Neural cell (in vitro differentiated cells): ENCODE data around the gene ZNRD2. TPM values are rescaled to one million over a fixed set of nuclear protein-coding genes. Genes with fewer than 3 reads are reported as not detected.

Source experiments
- H2AFZ ChIP-seq: fragments of 200-600, 300-800 bp; sonication (generic), shearing (Covaris generic); 2 replicates; pipeline ENCODE4 v1.6.0; 2014; ENCODE audit warnings: low read depth, mild to moderate bottlenecking, antibody characterized with exemption, low read length, moderate library complexity
- H3F3A ChIP-seq: fragments of 200-600 bp; shearing (Covaris generic); 2 replicates; pipeline ENCODE4 v1.6.1; 2016; ENCODE audit warnings: mild to moderate bottlenecking, moderate library complexity, mixed read lengths, antibody characterized with exemption, low read length; ENCODE audit not compliant: insufficient read depth, poor library complexity, severe bottlenecking
- H3K27ac ChIP-seq: fragments of 200-600, 300-800 bp; sonication (generic), shearing (Covaris generic); 2 replicates; pipeline ENCODE4 v1.5.1; 2014; ENCODE audit warnings: mild to moderate bottlenecking, low read length, moderate library complexity
- H3K27me3 ChIP-seq: fragments of 300-800, 200-600 bp; sonication (generic), shearing (Covaris generic); 2 replicates; pipeline ENCODE4 v1.6.0; 2014; ENCODE audit warnings: mild to moderate bottlenecking, low read depth, low read length, moderate library complexity; ENCODE audit not compliant: insufficient read depth
- H3K36me3 ChIP-seq: fragments of 300-800, 200-600 bp; sonication (generic), shearing (Covaris generic); 2 replicates; pipeline ENCODE4 v1.5.1; 2014; ENCODE audit warnings: mild to moderate bottlenecking, antibody characterized with exemption, low read length, moderate library complexity; ENCODE audit not compliant: insufficient read depth
- H3K4me2 ChIP-seq: fragments of 300-800, 200-600 bp; sonication (generic), shearing (Covaris generic); 2 replicates; pipeline ENCODE4 v1.6.0; 2014; ENCODE audit warnings: mild to moderate bottlenecking, low read length
- H3K4me3 ChIP-seq: fragments of 300-800, 200-600 bp; sonication (generic), shearing (Covaris generic); 2 replicates; pipeline ENCODE4 v1.5.1; 2014; ENCODE audit warnings: mild to moderate bottlenecking, low read length, moderate library complexity
- H3K79me2 ChIP-seq: fragments of 200-600 bp; shearing (Covaris generic); replicated peaks from 2 replicates; pipeline ENCODE4 v1.6.0; 2014; ENCODE audit warnings: mild to moderate bottlenecking, low read length, moderate library complexity; ENCODE audit not compliant: insufficient read depth
- H3K9ac ChIP-seq: fragments of 300-800, 200-600 bp; sonication (generic), shearing (Covaris generic); 2 replicates; pipeline ENCODE4 v1.6.1; 2016; ENCODE audit warnings: mild to moderate bottlenecking, low read length, mixed read lengths
- H3K9me2 ChIP-seq: fragments of 200-600 bp; shearing (Covaris generic); 2 replicates; pipeline ENCODE4 v1.6.1; 2016; ENCODE audit warnings: mild to moderate bottlenecking, low read length, mixed read lengths; ENCODE audit not compliant: insufficient read depth
- H3K9me3 ChIP-seq: fragments of 200-600, 300-800 bp; sonication (generic), shearing (Covaris generic); 2 replicates; pipeline ENCODE4 v1.6.1; 2016; ENCODE audit warnings: mild to moderate bottlenecking, mixed run types, low read length, moderate library complexity, mixed read lengths
- H4K20me1 ChIP-seq: fragments of 200-600 bp; shearing (Covaris generic); 2 replicates; pipeline ENCODE4 v1.6.1; 2016; ENCODE audit warnings: mild to moderate bottlenecking, mixed run types; ENCODE audit not compliant: insufficient read depth
- CTCF ChIP-seq: fragments of 450-650 bp; IDR thresholded peaks from 2 replicates; pipeline ENCODE4 v1.5.1; 2014; ENCODE audit warnings: antibody characterized with exemption, mild to moderate bottlenecking, moderate library complexity; ENCODE audit not compliant: poor library complexity, severe bottlenecking
- EP300 ChIP-seq: fragments of 450-650 bp; conservative IDR thresholded peaks from 2 replicates; pipeline ENCODE4 v1.6.1; 2014; ENCODE audit warnings: antibody characterized with exemption, mild to moderate bottlenecking, moderate library complexity; ENCODE audit not compliant: poor library complexity, severe bottlenecking
- EZH2 ChIP-seq: fragments of 200-600, 300-800 bp; shearing (Covaris generic), sonication (generic); IDR thresholded peaks from 2 replicates; pipeline ENCODE4 v1.6.1; 2014; ENCODE audit warnings: antibody characterized with exemption, low read length, borderline replicate concordance, mild to moderate bottlenecking; ENCODE audit not compliant: insufficient read depth, poor library complexity, severe bottlenecking
- MXI1 ChIP-seq: fragments of 450-650 bp; conservative IDR thresholded peaks from 2 replicates; pipeline ENCODE4 v1.6.1; 2014; ENCODE audit warnings: antibody characterized with exemption, mild to moderate bottlenecking; ENCODE audit not compliant: poor library complexity, severe bottlenecking
- POLR2AphosphoS5 ChIP-seq: IDR thresholded peaks from 2 replicates; pipeline ENCODE4 v1.6.1; 2012
- RAD21 ChIP-seq: fragments of 450-650 bp; conservative IDR thresholded peaks from 2 replicates; pipeline ENCODE4 v1.6.1; 2014; ENCODE audit warnings: antibody characterized with exemption, mild to moderate bottlenecking, moderate library complexity
- REST ChIP-seq: IDR thresholded peaks from 2 replicates; pipeline ENCODE4 v1.6.1; 2012; ENCODE audit warnings: borderline replicate concordance
- SMC3 ChIP-seq: fragments of 450-650 bp; conservative IDR thresholded peaks from 2 replicates; pipeline ENCODE4 v1.6.1; 2014; ENCODE audit warnings: antibody characterized with exemption, mild to moderate bottlenecking, moderate library complexity; ENCODE audit not compliant: poor library complexity
- TAF1 ChIP-seq: IDR thresholded peaks from 2 replicates; pipeline ENCODE4 v1.6.1; 2012; ENCODE audit warnings: low read depth
- polyA plus RNA-seq: library from polyadenylated mRNA; depleted of rRNA; stranded (reverse); fragments of >200 nt; gene quantifications from 2 replicates; pipeline ENCODE4 v1.2.3, GENCODE V29; 2014

ZNRD2 gene
- polyA plus RNA-seq, 1 donor from 2014 or later = 36.2 TPM

GRCh38 chr11:65617990-65618751, 47.9 kb downstream of the ZNRD2 start:
- Histone ChIP-seq H3K79me2 (peaks cover 18% of the 10 kb centered on the region), H3K27me3 (no peaks in the 10 kb centered on the region), H3K4me3 (no peak overlapping the region), H3K4me2 (no peak overlapping the region), H3K9ac (no peak overlapping the region), H3K36me3 (no peaks in the 10 kb centered on the region), H2AFZ (no peak overlapping the region), H3K9me2 (no peaks in the 10 kb centered on the region), H3F3A (no peaks in the 10 kb centered on the region), H3K27ac (no peak overlapping the region), H3K9me3 (no peaks in the 10 kb centered on the region), H4K20me1 (no peaks in the 10 kb centered on the region)
- TF ChIP-seq REST (no peak), CTCF (no peak), POLR2AphosphoS5 (no peak), SMC3 (no peak), TAF1 (no peak), EZH2 (no peak), RAD21 (no peak), EP300 (no peak), MXI1 (no peak)

GRCh38 chr11:65618763-65619162, 48.5 kb downstream of the ZNRD2 start:
- TF ChIP-seq EP300 (no peak), MXI1 (no peak), CTCF (no peak), RAD21 (no peak), REST (no peak), TAF1 (no peak), SMC3 (no peak), EZH2 (no peak), POLR2AphosphoS5 (no peak)
- Histone ChIP-seq H3K79me2 (peaks cover 18% of the 10 kb centered on the region), H3K36me3 (no peaks in the 10 kb centered on the region), H3K4me2 (no peak overlapping the region), H3K27me3 (no peaks in the 10 kb centered on the region), H3K27ac (no peak overlapping the region), H3F3A (no peaks in the 10 kb centered on the region), H2AFZ (no peak overlapping the region), H4K20me1 (no peaks in the 10 kb centered on the region), H3K9ac (no peak overlapping the region), H3K9me2 (no peaks in the 10 kb centered on the region), H3K4me3 (no peak overlapping the region), H3K9me3 (no peaks in the 10 kb centered on the region)
